DMS153 treated with DMSO at 0.1 percent for 48 hours (cell line): ENCODE results near the gene EIF5A.

Source experiments
- DNase-seq: peaks from one replicate; lab custom pipeline; 2025; ENCODE audit not compliant: unreplicated experiment; lab: John Stamatoyannopoulos, UW

Gene EIF5A

GRCh38 chr17:7313088-7313889 lies 5.9 kb downstream of the EIF5A start:
- no peak for DNase-seq

- no peak for DNase-seq
Observed at GRCh38 chr17:7313890-7314718, 6.7 kb downstream of the EIF5A start.

GRCh38 chr17:7314719-7315569 lies 7.5 kb downstream of the EIF5A start, which contains the start of gene GPS2:
Gene GPS2 (minus strand): TSS chr17:7315360. CDS start chr17:7315052, 308 bp downstream.
- DNase-seq = peak; percentile 47

- no peak for DNase-seq
Observed at GRCh38 chr17:7315570-7316235, 8.3 kb downstream of the EIF5A start.

GRCh38 chr17:7317161-7317803 lies 9.9 kb downstream of the EIF5A start:
- no peak for DNase-seq

GRCh38 chr17:7318121-7318860 lies 10.9 kb downstream of the EIF5A start:
- no peak for DNase-seq

GRCh38 chr17:7321466-7321865 lies 14.0 kb downstream of the EIF5A start:
- DNase-seq = no peak

GRCh38 chr17:7322520-7323194 lies 15.2 kb downstream of the EIF5A start:
- no peak for DNase-seq

- no peak for DNase-seq
Observed at GRCh38 chr17:7323731-7324437, 16.5 kb downstream of the EIF5A start.

- no peak for DNase-seq
Observed at GRCh38 chr17:7324438-7324779, 17.0 kb downstream of the EIF5A start.

- DNase-seq = no peak
Observed at GRCh38 chr17:7325031-7325528, 17.7 kb downstream of the EIF5A start.

GRCh38 chr17:7326186-7326585 lies 18.8 kb downstream of the EIF5A start:
- DNase-seq = no peak

GRCh38 chr17:7327056-7327455 lies 19.6 kb downstream of the EIF5A start:
- no peak for DNase-seq

- DNase-seq = no peak
Observed at GRCh38 chr17:7327501-7327900, 20.1 kb downstream of the EIF5A start.

GRCh38 chr17:7328009-7328408 lies 20.6 kb downstream of the EIF5A start:
- DNase-seq = no peak

- no peak for DNase-seq
Observed at GRCh38 chr17:7328840-7329373, 21.5 kb downstream of the EIF5A start, which contains the start of gene NEURL4. Gene NEURL4 (minus strand): TSS chr17:7329335. CDS start chr17:7329312, 23 bp downstream.

GRCh38 chr17:7329374-7329996 lies 22.1 kb downstream of the EIF5A start:
- peak; percentile 60 for DNase-seq
